Kidney (tissue), 14 donors: ENCODE measurements around the gene FAM50A. TPM values are rescaled to one million over a fixed set of nuclear protein-coding genes. Genes with fewer than 3 reads are reported as not detected.

Source experiments
- DNase-seq, 5 donors: peaks; one replicate each; pipeline ENCODE4 v3.0.0-alpha.2; 2013 to 2020
- FAIRE-seq: peaks from 2 replicates; lab custom pipeline; 2012; peaks lifted over from hg19 to GRCh38; lab: Jason Lieb, UNC
- H3K27ac ChIP-seq, 2 donors: one replicate each; pipeline ENCODE4 v1.7.0; 2013; ENCODE audit warnings: low read depth in 2 of 2, low read length in 2 of 2, inconsistent platforms in 1 of 2
- H3K27me3 ChIP-seq: one replicate; pipeline ENCODE4 v1.7.1; 2013; ENCODE audit warnings: low read length, inconsistent platforms; ENCODE audit not compliant: control insufficient read depth, insufficient read depth
- H3K36me3 ChIP-seq, 3 donors: one replicate each; pipeline versions ENCODE4 v1.7.0 to v1.7.1; 2013; ENCODE audit warnings: low read length in 3 of 3, control low read depth in 1 of 3, inconsistent platforms in 1 of 3; ENCODE audit not compliant: insufficient read depth in 3 of 3, control insufficient read depth in 2 of 3
- H3K4me1 ChIP-seq, 3 donors: one replicate each; pipeline versions ENCODE4 v1.7.0 to v1.7.1; 2013; ENCODE audit warnings: low read length in 3 of 3, inconsistent platforms in 1 of 3, low read depth in 1 of 3; ENCODE audit not compliant: control insufficient read depth in 2 of 3, insufficient read depth in 2 of 3
- H3K4me3 ChIP-seq, 3 donors: one replicate each; pipeline versions ENCODE4 v1.7.0 to v1.8.1; 2013; ENCODE audit warnings: low read length in 3 of 3, control low read depth in 1 of 3, inconsistent platforms in 1 of 3
- H3K9ac ChIP-seq, 3 donors: one replicate each; pipeline versions ENCODE4 v1.7.0 to v1.7.1; 2013; ENCODE audit warnings: low read length in 3 of 3, control low read depth in 1 of 3, inconsistent platforms in 1 of 3
- H3K9me3 ChIP-seq, 3 donors: one replicate each; pipeline versions ENCODE4 v1.7.0 to v1.7.1; 2013; ENCODE audit warnings: low read length in 3 of 3, control low read depth in 1 of 3, inconsistent platforms in 1 of 3; ENCODE audit not compliant: control insufficient read depth in 2 of 3, insufficient read depth in 1 of 3
- CTCF ChIP-seq: IDR thresholded peaks from 3 replicates; pipeline ENCODE4 v1.5.1; 2012; ENCODE audit warnings: mild to moderate bottlenecking, moderate library complexity, borderline replicate concordance; ENCODE audit not compliant: insufficient read depth; ENCODE audit errors: extremely low read depth
- intact Hi-C: fragments of 100-400 bp; cut with DNase I; formaldehyde crosslinking; loops from one replicate; pipeline ENCODE4 v1.11.1; 2022
- polyA plus RNA-seq: library from polyadenylated mRNA; stranded (reverse); fragments of 350-450 nt; fragmentation: Illumina TruSeq; extraction: RNeasy Lipid Tissue Mini Kit (QIAGEN cat#74804); gene quantifications from one replicate; pipeline ENCODE4 v1.2.3, GENCODE V29; 2014; ENCODE audit warnings: low read depth, low replicate concordance; ENCODE audit not compliant: insufficient read depth
- total RNA-seq: library from RNA; stranded (reverse); fragmentation: NEBNext Ultra II Directional; extraction: Animal tissue kit (Norgen Biotek cat#: 25700); gene quantifications from one replicate; pipeline ENCODE4 v1.2.1, GENCODE V29; 2021
- donor health status: control.
- donor health status: control.
- donor health status: control.
- donor health status: control.
- donor health status: control.
- donor health status: DM: yes; HTN: yes; CAD: no.
- donor health status: Normal renal cell carcinoma (clear cell type).

Gene FAM50A
- total and polyA plus RNA-seq, 2 donors from 2014 or later: 46.0 to 112 TPM

DNA sequence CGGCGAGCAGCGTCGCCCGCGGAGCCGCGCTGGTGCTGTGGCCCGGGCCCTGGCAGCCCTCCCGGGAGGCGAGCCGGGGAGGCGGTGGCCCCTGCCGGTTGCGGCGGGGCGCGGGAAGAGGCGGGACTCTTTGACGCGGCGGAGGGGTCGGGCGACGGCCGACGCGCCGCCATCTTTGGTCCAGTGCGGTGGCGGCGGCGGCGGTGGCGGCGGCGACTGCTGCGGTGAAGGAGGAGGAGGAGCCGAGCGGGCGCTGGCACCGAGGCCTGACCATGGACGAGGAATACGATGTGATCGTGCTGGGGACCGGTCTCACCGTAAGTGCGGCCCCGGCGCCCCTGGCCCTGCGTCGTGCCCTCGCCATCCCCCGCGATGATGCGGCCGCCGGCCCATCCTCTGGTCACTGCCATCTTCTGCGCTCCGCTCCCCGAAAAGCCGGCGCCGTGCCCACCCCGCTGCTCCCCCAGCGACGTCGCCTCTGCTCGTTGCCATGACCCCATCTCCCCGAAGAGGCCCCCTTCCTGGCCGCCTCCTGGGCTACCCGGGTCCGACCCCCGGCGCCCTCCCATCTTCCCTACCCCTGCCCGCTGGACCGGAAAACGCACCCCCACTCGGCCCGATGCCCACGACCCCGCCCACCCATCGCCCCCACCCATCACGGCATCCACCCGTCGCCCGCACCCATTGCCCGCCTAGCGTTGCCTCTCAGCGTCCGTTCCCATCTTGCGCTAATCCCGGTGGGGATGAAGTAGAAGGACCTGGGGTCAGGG is 6.8 kb upstream of the FAM50A start, which contains the start of gene GDI1:
GDI1 (plus strand) TSS at position 172 of the 770 bp plus-strand sequence; CDS start at position 273, 101 bp downstream.
- Histone ChIP-seq H3K27me3 (no peaks in the 10 kb centered on the region), H3K4me3 (peak within 1 kb of the TSS; percentile 55 to 63 (median 58)), H3K36me3 (peaks cover 0 to 13% (median 4%) of the 10 kb centered on the region in 3 donors), H3K4me1 (peaks cover 0 to 10% (median 3%) of the 10 kb centered on the region in 3 donors), H3K27ac (peak within 1 kb of the TSS; percentile 51 to 75), H3K9me3 (no peaks in the 10 kb centered on the region), H3K9ac (peak within 1 kb of the TSS in 2 of 3 donors; percentile 49 to 51)
- FAIRE-seq (no peak), DNase-seq (peak; percentile 37 to 77 (median 54))
- intact Hi-C loops: no loop called here
- TF ChIP-seq CTCF: no peak

GRCh38 chrX:154437971-154438893 is 5.7 kb upstream of the FAM50A start:
- FAIRE-seq (no peak), DNase-seq (peak in 2 of 5 donors; percentile 23 to 60)
- intact Hi-C loops: no loop called here
- peak overlapping the region; percentile 49 to 63 (median 58) for H3K4me3 ChIP-seq
- no peaks in the 10 kb centered on the region for H3K27me3 ChIP-seq
- H3K27ac ChIP-seq: no peak overlapping the region
- peaks cover 0 to 12% (median 4%) of the 10 kb centered on the region in 3 donors for H3K36me3 ChIP-seq
- H3K9me3 ChIP-seq: no peaks in the 10 kb centered on the region
- peaks cover 0 to 10% (median 3%) of the 10 kb centered on the region in 3 donors for H3K4me1 ChIP-seq
- peak overlapping the region in 2 of 3 donors; percentile 19 to 51 for H3K9ac ChIP-seq
- TF ChIP-seq CTCF: no peak

- Histone ChIP-seq H3K9me3 (no peaks in the 10 kb centered on the region), H3K4me1 (peaks cover 0 to 16% (median 3%) of the 10 kb centered on the region in 3 donors)
These were observed 4.1 kb upstream of the FAM50A start for GRCh38 chrX:154439841-154440240.

More at GRCh38 chrX:154439841-154440240, 4.1 kb upstream of the FAM50A start:
- FAIRE-seq: no peak
- H3K27ac ChIP-seq: no peak overlapping the region
- intact Hi-C loops: no loop called here
- DNase-seq: no peak
- peaks cover 0 to 7% (median 4%) of the 10 kb centered on the region in 3 donors for H3K36me3 ChIP-seq
- H3K4me3 ChIP-seq: no peak overlapping the region
- no peak for TF ChIP-seq CTCF
- no peak overlapping the region for H3K9ac ChIP-seq
- no peaks in the 10 kb centered on the region for H3K27me3 ChIP-seq
